PC-3 (cell line): ENCODE data around the gene HNRNPH2. TPM values are rescaled to one million over a fixed set of nuclear protein-coding genes. Genes with fewer than 3 reads are reported as not detected.

Source experiments
- ATAC-seq: fragments of 200-7000 bp; cut with Tn5 transposase; 2 replicates; pipeline ENCODE4 v1.9.1; 2020; ENCODE audit warnings: mild to moderate bottlenecking, moderate library complexity
- BruUV-seq: library from RNA; stranded (reverse); fragments of 400-500 nt; replicated peaks from 2 replicates; lab custom pipeline; 2021; lab: Mats Ljungman, UMichigan
- CTCF ChIA-PET: fragments of 300-600 bp; sonication (Branson Sonifier 250); formaldehyde crosslinking; loops from one replicate; lab custom pipeline; 2022; ENCODE audit warnings: antibody characterized with exemption; lab: Charles Lee
- POLR2A ChIA-PET: fragments of 300-600 bp; sonication (Branson Sonifier 250); formaldehyde crosslinking; loops from one replicate; lab custom pipeline; 2022; ENCODE audit warnings: antibody characterized with exemption; ENCODE audit not compliant: unreplicated experiment; lab: Charles Lee
- DNase-seq: peaks from one replicate; pipeline ENCODE4 v3.0.0-alpha.2; 2015
- H2AFZ ChIP-seq: fragments of 300-600 bp; sonication (generic); 2 replicates; pipeline ENCODE4 v1.6.0; 2016; ENCODE audit warnings: antibody characterized with exemption, low read length
- H3F3A ChIP-seq: fragments of 300-600 bp; sonication (generic); one replicate; pipeline ENCODE4 v1.6.0; 2017; ENCODE audit warnings: antibody characterized with exemption, low read length, control low read depth, mild to moderate bottlenecking; ENCODE audit not compliant: unreplicated experiment
- H3K27ac ChIP-seq: fragments of 300-600 bp; sonication (generic); 2 replicates; pipeline ENCODE4 v1.5.1; 2016; ENCODE audit warnings: mild to moderate bottlenecking, low read length
- H3K27me3 ChIP-seq: fragments of 300-600 bp; sonication (generic); 2 replicates; pipeline ENCODE4 v1.6.1; 2016; ENCODE audit warnings: low read length, mixed read lengths
- H3K36me3 ChIP-seq: fragments of 300-600 bp; sonication (generic); 2 replicates; pipeline ENCODE4 v1.6.1; 2016; ENCODE audit warnings: low read depth, mixed run types, low read length, mixed read lengths
- H3K4me1 ChIP-seq: fragments of 300-600 bp; sonication (generic); 2 replicates; pipeline ENCODE4 v1.5.1; 2016; ENCODE audit warnings: low read length; ENCODE audit not compliant: insufficient read depth
- H3K4me2 ChIP-seq: fragments of 300-600 bp; sonication (generic); 2 replicates; pipeline ENCODE4 v1.6.0; 2016; ENCODE audit warnings: low read length
- H3K4me3 ChIP-seq: fragments of 300-600 bp; sonication (generic); 2 replicates; pipeline ENCODE4 v1.5.1; 2016; ENCODE audit warnings: mild to moderate bottlenecking, low read length, mixed read lengths
- H3K79me2 ChIP-seq: fragments of 300-600 bp; sonication (generic); 2 replicates; pipeline ENCODE4 v1.6.1; 2017; ENCODE audit warnings: low read length, mixed read lengths
- H3K9ac ChIP-seq: fragments of 300-600 bp; sonication (generic); 2 replicates; pipeline ENCODE4 v1.6.0; 2016; ENCODE audit warnings: mild to moderate bottlenecking, low read length
- H3K9me2 ChIP-seq: fragments of 300-600 bp; sonication (generic); replicated peaks from 2 replicates; pipeline ENCODE4 v1.6.1; 2016; ENCODE audit warnings: mixed run types, low read length, mixed read lengths
- H3K9me3 ChIP-seq: fragments of 300-600 bp; sonication (generic); 2 replicates; pipeline ENCODE4 v1.6.1; 2016; ENCODE audit warnings: low read length, mixed read lengths
- H4K20me1 ChIP-seq: fragments of 300-600 bp; sonication (generic); 2 replicates; pipeline ENCODE4 v1.6.1; 2016; ENCODE audit warnings: low read length, mixed read lengths
- EZH2 ChIP-seq: fragments of 300-600 bp; sonication (generic); IDR thresholded peaks from one replicate; pipeline ENCODE4 v1.6.1; 2017; ENCODE audit warnings: antibody characterized with exemption, mild to moderate bottlenecking, low read length; ENCODE audit not compliant: unreplicated experiment
- EZH2phosphoT487 ChIP-seq: fragments of 300-600 bp; sonication (generic); IDR thresholded peaks from 2 replicates; pipeline ENCODE4 v1.6.1; 2018; ENCODE audit warnings: mild to moderate bottlenecking, antibody characterized with exemption, low read length, borderline replicate concordance
- intact Hi-C: fragments of 100-400 bp; cut with micrococcal nuclease; formaldehyde crosslinking; loops from 2 replicates; pipeline ENCODE4 v1.9.0; 2023
- total RNA-seq: library from RNA; depleted of rRNA; stranded (reverse); fragments of >200 nt; gene quantifications from 2 replicates; pipeline ENCODE4 v1.2.3, GENCODE V29; 2014
- TF ChIP-seq, protein P1 (sequence below): fragments of 300-600 bp; sonication (generic); conservative IDR thresholded peaks from 2 replicates; pipeline ENCODE4 v1.5.1; 2017; ENCODE audit warnings: antibody characterized with exemption, low read depth, mild to moderate bottlenecking, low read length

HNRNPH2 gene
- total RNA-seq, 1 experiment from 2014 or later: 54.8 TPM

DNA sequence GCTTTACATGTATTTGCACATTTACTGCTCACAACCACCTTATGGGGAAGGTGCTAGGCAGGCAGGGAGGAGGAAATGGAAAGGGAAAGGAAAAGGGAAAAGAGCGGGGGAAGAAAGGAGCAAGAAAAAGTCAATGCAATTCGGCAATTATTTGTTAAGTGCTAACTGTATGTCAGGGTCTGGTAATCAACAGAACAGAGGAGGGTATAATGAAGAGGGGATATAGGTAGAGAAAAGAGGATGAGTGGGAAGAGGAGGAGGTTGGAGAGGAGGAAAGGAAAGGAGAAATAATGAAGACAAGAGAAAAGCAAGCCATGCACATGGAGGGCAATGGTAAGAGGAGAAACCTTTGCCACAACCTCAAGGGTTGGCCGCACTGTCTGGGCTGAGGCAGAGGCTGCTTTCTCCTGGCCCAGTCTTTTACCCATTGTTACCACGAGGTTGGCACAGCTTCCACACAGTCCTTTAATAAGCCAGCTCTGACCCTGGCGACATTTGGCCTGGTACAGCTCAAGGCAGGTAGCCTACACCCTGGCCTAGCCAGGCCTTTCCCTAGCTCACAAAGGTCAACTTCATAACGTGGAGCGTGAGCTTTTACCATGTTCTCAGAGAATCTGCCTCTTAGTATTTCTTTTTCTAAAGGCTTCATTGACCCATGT lies 22.9 kb upstream of the HNRNPH2 start:
- CTCF ChIA-PET: no interaction called here
- ATAC-seq: no peak

DNA sequence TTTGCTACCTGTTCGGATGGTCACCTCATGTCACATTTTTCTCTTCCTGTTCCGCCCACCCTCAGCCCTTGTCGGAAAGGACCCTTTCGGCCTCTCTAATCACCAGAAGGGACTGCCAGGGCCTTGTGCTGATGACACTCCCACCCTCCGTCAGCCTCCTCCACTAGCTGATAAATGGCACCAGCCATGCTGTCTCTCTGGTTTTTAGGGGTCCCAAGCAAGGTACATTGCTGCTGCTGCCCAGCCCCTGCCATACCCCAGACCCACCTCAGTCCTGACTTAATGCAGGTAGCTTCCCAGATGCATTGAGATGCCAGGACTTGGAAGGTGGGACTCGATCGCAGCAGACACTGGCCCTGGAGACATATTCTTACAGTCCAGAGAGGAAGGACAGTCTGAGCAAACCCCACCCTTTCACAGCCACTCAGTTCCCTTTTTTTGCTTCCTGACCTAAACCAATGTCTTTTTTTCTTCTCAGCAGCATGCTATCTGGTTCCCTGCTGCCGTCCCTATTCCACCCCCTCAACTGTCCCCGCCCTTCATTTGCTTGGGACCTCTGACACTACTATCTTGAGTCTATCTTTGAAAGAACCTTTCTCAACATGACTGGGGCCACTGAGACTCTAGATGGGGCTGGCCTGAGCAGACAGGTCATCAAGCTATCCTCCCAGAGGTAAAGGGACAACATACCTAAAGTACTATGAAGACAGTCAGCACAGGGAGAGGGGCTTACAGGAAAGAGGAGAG lies 22.1 kb upstream of the HNRNPH2 start, which contains the start of gene BTK:
Gene BTK (minus strand): TSS at position 397 of the 747 bp plus-strand sequence. CDS start 10,907 bp downstream, outside the sequence.
- no peak within 1 kb of the TSS for H2AFZ ChIP-seq
- POLR2A ChIA-PET: no interaction called here
- no TSS peak for BruUV-seq
- H3K27me3 ChIP-seq: no peaks in the 10 kb centered on the region
- no peaks in the 10 kb centered on the region for H4K20me1 ChIP-seq
- H3K9me3 ChIP-seq: no peaks in the 10 kb centered on the region
- DNase-seq (no peak), ATAC-seq (no peak)
- H3K4me3 ChIP-seq: no peak within 1 kb of the TSS
- no peak within 1 kb of the TSS for H3K9ac ChIP-seq
- CTCF ChIA-PET: no interaction called here
- 0 out of 2 replicates have a peak, but pooled peaks cover 5% of the 10 kb centered on the region for H3K4me1 ChIP-seq
- H3K9me2 ChIP-seq: no peaks in the 10 kb centered on the region
- no peak within 1 kb of the TSS for H3K4me2 ChIP-seq
- intact Hi-C loops: no loop called here
- H3K36me3 ChIP-seq: no peaks in the 10 kb centered on the region
- H3K27ac ChIP-seq: no peak within 1 kb of the TSS
- peaks cover 2% of the 10 kb centered on the region for H3K79me2 ChIP-seq
- H3F3A ChIP-seq: no peaks in the 10 kb centered on the region
- no peak for TF ChIP-seq EZH2
- TF ChIP-seq, protein P1, sequence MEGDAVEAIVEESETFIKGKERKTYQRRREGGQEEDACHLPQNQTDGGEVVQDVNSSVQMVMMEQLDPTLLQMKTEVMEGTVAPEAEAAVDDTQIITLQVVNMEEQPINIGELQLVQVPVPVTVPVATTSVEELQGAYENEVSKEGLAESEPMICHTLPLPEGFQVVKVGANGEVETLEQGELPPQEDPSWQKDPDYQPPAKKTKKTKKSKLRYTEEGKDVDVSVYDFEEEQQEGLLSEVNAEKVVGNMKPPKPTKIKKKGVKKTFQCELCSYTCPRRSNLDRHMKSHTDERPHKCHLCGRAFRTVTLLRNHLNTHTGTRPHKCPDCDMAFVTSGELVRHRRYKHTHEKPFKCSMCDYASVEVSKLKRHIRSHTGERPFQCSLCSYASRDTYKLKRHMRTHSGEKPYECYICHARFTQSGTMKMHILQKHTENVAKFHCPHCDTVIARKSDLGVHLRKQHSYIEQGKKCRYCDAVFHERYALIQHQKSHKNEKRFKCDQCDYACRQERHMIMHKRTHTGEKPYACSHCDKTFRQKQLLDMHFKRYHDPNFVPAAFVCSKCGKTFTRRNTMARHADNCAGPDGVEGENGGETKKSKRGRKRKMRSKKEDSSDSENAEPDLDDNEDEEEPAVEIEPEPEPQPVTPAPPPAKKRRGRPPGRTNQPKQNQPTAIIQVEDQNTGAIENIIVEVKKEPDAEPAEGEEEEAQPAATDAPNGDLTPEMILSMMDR: no peak
- TF ChIP-seq EZH2phosphoT487: no peak

More for the DNA sequence above, 22.9 kb upstream of the HNRNPH2 start:
- H3K36me3 ChIP-seq: no peaks in the 10 kb centered on the region
- no TSS peak for BruUV-seq
- H3K9me2 ChIP-seq: no peaks in the 10 kb centered on the region
- H3K4me2 ChIP-seq: no peak overlapping the region
- H3K27me3 ChIP-seq: no peaks in the 10 kb centered on the region
- no peak for DNase-seq
- intact Hi-C loops: no loop called here
- H3K9me3 ChIP-seq: no peaks in the 10 kb centered on the region
- H2AFZ ChIP-seq: no peak overlapping the region
- H4K20me1 ChIP-seq: no peaks in the 10 kb centered on the region
- H3F3A ChIP-seq: no peaks in the 10 kb centered on the region
- H3K9ac ChIP-seq: no peak overlapping the region
- 0 out of 2 replicates have a peak, but pooled peaks cover 1% of the 10 kb centered on the region for H3K4me1 ChIP-seq
- H3K27ac ChIP-seq: no peak overlapping the region
- TF ChIP-seq EZH2phosphoT487 (no peak), EZH2 (no peak)
- TF ChIP-seq, protein P1: no peak
- no peak overlapping the region for H3K4me3 ChIP-seq
- no peaks in the 10 kb centered on the region for H3K79me2 ChIP-seq
- POLR2A ChIA-PET: no interaction called here
